KMS-11 (cell line): ENCODE results near the gene TFCP2L1.
"Not testable (repeated sequence)": the region's sequence is repeated elsewhere in the genome, so short reads cannot be mapped to it uniquely, and the experiment has no call there.

Experiments
- H2AFZ ChIP-seq: fragments of 200-600 bp; sonication (generic); 2 replicates; pipeline ENCODE4 v1.6.1; 2016; ENCODE audit warnings: antibody characterized with exemption, mixed run types, low read depth
- H3K27ac ChIP-seq: fragments of 200-600 bp; sonication (generic); 2 replicates; pipeline ENCODE4 v1.6.1; 2016; ENCODE audit warnings: mild to moderate bottlenecking, mixed run types
- H3K27me3 ChIP-seq: fragments of 200-600 bp; sonication (generic); 2 replicates; pipeline ENCODE4 v1.6.1; 2017; ENCODE audit warnings: mild to moderate bottlenecking, low read depth, mixed run types, moderate library complexity; ENCODE audit not compliant: insufficient read depth
- H3K36me3 ChIP-seq: fragments of 200-600 bp; sonication (generic); 2 replicates; pipeline ENCODE4 v1.6.1; 2017; ENCODE audit warnings: mild to moderate bottlenecking, mixed run types; ENCODE audit not compliant: insufficient read depth
- H3K4me1 ChIP-seq: fragments of 200-600 bp; sonication (generic); 2 replicates; pipeline ENCODE4 v1.6.1; 2016; ENCODE audit warnings: mild to moderate bottlenecking, low read depth, mixed run types; ENCODE audit not compliant: poor library complexity, severe bottlenecking
- H3K4me2 ChIP-seq: fragments of 200-600 bp; sonication (generic); 2 replicates; pipeline ENCODE4 v1.7.0; 2016; ENCODE audit warnings: mild to moderate bottlenecking, mixed run types
- H3K4me3 ChIP-seq: fragments of 200-600 bp; sonication (generic); IDR thresholded peaks from 2 replicates; pipeline ENCODE4 v1.6.1; 2017; ENCODE audit warnings: low read depth, low read length, mixed read lengths; ENCODE audit not compliant: insufficient read depth
- H3K79me2 ChIP-seq: fragments of 200-600 bp; sonication (generic); 2 replicates; pipeline ENCODE4 v1.6.1; 2016; ENCODE audit warnings: low read depth, mixed run types; ENCODE audit not compliant: insufficient read depth
- H3K9ac ChIP-seq: fragments of 200-600 bp; sonication (generic); 2 replicates; pipeline ENCODE4 v1.6.1; 2016; ENCODE audit warnings: mild to moderate bottlenecking, mixed run types
- H4K20me1 ChIP-seq: fragments of 200-600 bp; sonication (generic); 2 replicates; pipeline ENCODE4 v1.6.1; 2016; ENCODE audit warnings: mild to moderate bottlenecking, mixed run types; ENCODE audit not compliant: insufficient read depth
- TF ChIP-seq, protein P1 (sequence below): fragments of 200-600 bp; sonication (generic); conservative IDR thresholded peaks from 2 replicates; pipeline ENCODE4 v1.6.1; 2017; ENCODE audit warnings: low read depth, mild to moderate bottlenecking, antibody characterized with exemption, low read length, moderate library complexity, mixed read lengths

TFCP2L1 gene

DNA sequence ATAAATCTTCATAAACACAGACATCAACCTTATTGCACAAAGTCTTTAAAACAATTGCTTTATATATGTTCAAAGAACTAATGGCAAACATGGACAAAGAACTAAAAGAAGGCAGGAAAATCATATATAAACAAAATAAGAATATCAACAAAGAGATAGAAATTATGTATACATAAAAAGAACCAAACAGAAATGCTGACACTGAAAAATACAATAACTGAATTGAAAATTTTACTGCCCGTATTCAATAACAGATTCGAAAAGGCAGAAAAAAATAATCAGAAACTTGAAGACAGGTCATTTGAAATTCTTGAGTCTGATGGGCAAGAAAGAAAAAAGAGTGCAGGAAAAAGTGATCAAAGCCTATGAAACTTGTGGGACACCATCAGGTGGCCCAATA, 22.0 kb upstream of the TFCP2L1 start:
- Histone ChIP-seq H4K20me1 (no peaks in the 10 kb centered on the region), H3K27me3 (no peaks in the 10 kb centered on the region), H3K79me2 (no peaks in the 10 kb centered on the region), H3K4me1 (no peaks in the 10 kb centered on the region), H3K36me3 (no peaks in the 10 kb centered on the region), H3K4me2 (no peak overlapping the region), H3K9ac (no peak overlapping the region), H2AFZ (no peak overlapping the region), H3K27ac (no peak overlapping the region), H3K4me3 (no peak overlapping the region)
- TF ChIP-seq, protein P1, sequence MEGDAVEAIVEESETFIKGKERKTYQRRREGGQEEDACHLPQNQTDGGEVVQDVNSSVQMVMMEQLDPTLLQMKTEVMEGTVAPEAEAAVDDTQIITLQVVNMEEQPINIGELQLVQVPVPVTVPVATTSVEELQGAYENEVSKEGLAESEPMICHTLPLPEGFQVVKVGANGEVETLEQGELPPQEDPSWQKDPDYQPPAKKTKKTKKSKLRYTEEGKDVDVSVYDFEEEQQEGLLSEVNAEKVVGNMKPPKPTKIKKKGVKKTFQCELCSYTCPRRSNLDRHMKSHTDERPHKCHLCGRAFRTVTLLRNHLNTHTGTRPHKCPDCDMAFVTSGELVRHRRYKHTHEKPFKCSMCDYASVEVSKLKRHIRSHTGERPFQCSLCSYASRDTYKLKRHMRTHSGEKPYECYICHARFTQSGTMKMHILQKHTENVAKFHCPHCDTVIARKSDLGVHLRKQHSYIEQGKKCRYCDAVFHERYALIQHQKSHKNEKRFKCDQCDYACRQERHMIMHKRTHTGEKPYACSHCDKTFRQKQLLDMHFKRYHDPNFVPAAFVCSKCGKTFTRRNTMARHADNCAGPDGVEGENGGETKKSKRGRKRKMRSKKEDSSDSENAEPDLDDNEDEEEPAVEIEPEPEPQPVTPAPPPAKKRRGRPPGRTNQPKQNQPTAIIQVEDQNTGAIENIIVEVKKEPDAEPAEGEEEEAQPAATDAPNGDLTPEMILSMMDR, result no peak

- H3K79me2 ChIP-seq, result no peaks in the 10 kb centered on the region
- no peaks in the 10 kb centered on the region for H3K4me1 ChIP-seq
- H3K4me2 ChIP-seq, result no peak overlapping the region
- TF ChIP-seq, protein P1, result no peak
- H3K27ac ChIP-seq, result no peak overlapping the region
- no peaks in the 10 kb centered on the region for H3K27me3 ChIP-seq
- H3K9ac ChIP-seq, result no peak overlapping the region
- H3K36me3 ChIP-seq, result no peaks in the 10 kb centered on the region
- H4K20me1 ChIP-seq, result no peaks in the 10 kb centered on the region
- no peak overlapping the region for H2AFZ ChIP-seq
- H3K4me3 ChIP-seq, result no peak overlapping the region
These were observed 19.9 kb upstream of the TFCP2L1 start for GRCh38 chr2:121304941-121305340.

GRCh38 chr2:121303531-121304263, 18.7 kb upstream of the TFCP2L1 start:
- Histone ChIP-seq H3K27me3 (no peaks in the 10 kb centered on the region), H3K27ac (no peak overlapping the region), H3K4me1 (no peaks in the 10 kb centered on the region), H3K4me3 (no peak overlapping the region), H3K9ac (no peak overlapping the region), H3K36me3 (no peaks in the 10 kb centered on the region), H3K4me2 (no peak overlapping the region), H4K20me1 (no peaks in the 10 kb centered on the region), H2AFZ (no peak overlapping the region), H3K79me2 (no peaks in the 10 kb centered on the region)
- TF ChIP-seq, protein P1, result no peak

- H3K27ac ChIP-seq, H3K4me3 ChIP-seq, H4K20me1 ChIP-seq, H3K4me2 ChIP-seq, H3K9ac ChIP-seq, H2AFZ ChIP-seq, H3K36me3 ChIP-seq, H3K27me3 ChIP-seq, H3K4me1 ChIP-seq, H3K79me2 ChIP-seq: not testable (repeated sequence)
These were observed 16.2 kb upstream of the TFCP2L1 start for GRCh38 chr2:121301190-121301589.

- no peaks in the 10 kb centered on the region for H4K20me1 ChIP-seq
- no peak overlapping the region for H3K27ac ChIP-seq
- no peaks in the 10 kb centered on the region for H3K27me3 ChIP-seq
- H3K4me3 ChIP-seq, result no peak overlapping the region
- H3K4me2 ChIP-seq, result no peak overlapping the region
- H3K9ac ChIP-seq, result no peak overlapping the region
- no peaks in the 10 kb centered on the region for H3K79me2 ChIP-seq
- no peaks in the 10 kb centered on the region for H3K36me3 ChIP-seq
- no peak overlapping the region for H2AFZ ChIP-seq
- H3K4me1 ChIP-seq, result no peaks in the 10 kb centered on the region
- TF ChIP-seq, protein P1, result no peak
These were observed 13.5 kb upstream of the TFCP2L1 start for GRCh38 chr2:121298476-121298875.

GRCh38 chr2:121297866-121298265, 12.9 kb upstream of the TFCP2L1 start:
- H3K4me3 ChIP-seq, H3K36me3 ChIP-seq, H4K20me1 ChIP-seq, H3K27me3 ChIP-seq, H3K9ac ChIP-seq, H3K27ac ChIP-seq, H3K4me1 ChIP-seq, H3K4me2 ChIP-seq, H2AFZ ChIP-seq, H3K79me2 ChIP-seq: not testable (repeated sequence)
